ENCODE results near the gene GCSH.

Gene GCSH

DNA sequence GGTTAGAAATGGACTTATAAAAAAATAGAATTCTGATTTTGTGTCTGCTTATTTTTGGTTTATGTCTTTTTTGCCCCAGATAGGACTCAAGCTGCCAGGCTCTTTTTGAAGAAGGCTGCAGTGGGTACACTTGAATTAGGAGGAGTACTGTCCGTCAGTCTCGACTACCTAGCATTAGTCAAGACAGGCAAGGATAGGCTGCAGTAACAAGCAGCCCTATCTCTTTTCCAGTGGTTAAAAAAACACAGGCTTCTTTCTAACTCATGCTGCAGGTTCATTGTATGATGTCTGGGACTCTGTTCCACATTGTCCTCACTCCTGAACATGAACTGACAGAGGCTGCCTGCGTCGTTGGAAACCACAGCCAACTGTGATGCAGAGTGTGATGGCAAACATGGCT, 27.1 kb downstream of the GCSH start:
- Histone ChIP-seq H3K27me3 (ENCODE audit: control insufficient read depth, low read length) (peaks cover 7% of the 10 kb centered on the region), H3K27ac (ENCODE audit: low read depth, low read length) (no peak overlapping the region), H3K9me3 (ENCODE audit: control insufficient read depth, insufficient read depth, low read length) (no peaks in the 10 kb centered on the region), H3K4me1 (ENCODE audit: control insufficient read depth, low read length) (no peaks in the 10 kb centered on the region), H4K20me1 (ENCODE audit: control insufficient read depth, insufficient read depth, low read depth, low read length) (no peaks in the 10 kb centered on the region), H3K4me2 (ENCODE audit: low read length) (no peak overlapping the region), H3K9me2 (replicated peaks; ENCODE audit: control insufficient read depth, low read length) (no peaks in the 10 kb centered on the region), H3K79me2 (ENCODE audit: control insufficient read depth, low read length) (no peaks in the 10 kb centered on the region), H3K4me3 (ENCODE audit: low read length) (no peak overlapping the region), H3K36me3 (ENCODE audit: control insufficient read depth, low read length) (no peaks in the 10 kb centered on the region), H3F3A (ENCODE audit: control insufficient read depth, insufficient read depth) (no peaks in the 10 kb centered on the region)
- TF ChIP-seq, protein P1, sequence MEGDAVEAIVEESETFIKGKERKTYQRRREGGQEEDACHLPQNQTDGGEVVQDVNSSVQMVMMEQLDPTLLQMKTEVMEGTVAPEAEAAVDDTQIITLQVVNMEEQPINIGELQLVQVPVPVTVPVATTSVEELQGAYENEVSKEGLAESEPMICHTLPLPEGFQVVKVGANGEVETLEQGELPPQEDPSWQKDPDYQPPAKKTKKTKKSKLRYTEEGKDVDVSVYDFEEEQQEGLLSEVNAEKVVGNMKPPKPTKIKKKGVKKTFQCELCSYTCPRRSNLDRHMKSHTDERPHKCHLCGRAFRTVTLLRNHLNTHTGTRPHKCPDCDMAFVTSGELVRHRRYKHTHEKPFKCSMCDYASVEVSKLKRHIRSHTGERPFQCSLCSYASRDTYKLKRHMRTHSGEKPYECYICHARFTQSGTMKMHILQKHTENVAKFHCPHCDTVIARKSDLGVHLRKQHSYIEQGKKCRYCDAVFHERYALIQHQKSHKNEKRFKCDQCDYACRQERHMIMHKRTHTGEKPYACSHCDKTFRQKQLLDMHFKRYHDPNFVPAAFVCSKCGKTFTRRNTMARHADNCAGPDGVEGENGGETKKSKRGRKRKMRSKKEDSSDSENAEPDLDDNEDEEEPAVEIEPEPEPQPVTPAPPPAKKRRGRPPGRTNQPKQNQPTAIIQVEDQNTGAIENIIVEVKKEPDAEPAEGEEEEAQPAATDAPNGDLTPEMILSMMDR (IDR thresholded peaks at IDR 0.05; ENCODE audit: low read depth, low read length, poor library complexity, severe bottlenecking): no peak

DNA sequence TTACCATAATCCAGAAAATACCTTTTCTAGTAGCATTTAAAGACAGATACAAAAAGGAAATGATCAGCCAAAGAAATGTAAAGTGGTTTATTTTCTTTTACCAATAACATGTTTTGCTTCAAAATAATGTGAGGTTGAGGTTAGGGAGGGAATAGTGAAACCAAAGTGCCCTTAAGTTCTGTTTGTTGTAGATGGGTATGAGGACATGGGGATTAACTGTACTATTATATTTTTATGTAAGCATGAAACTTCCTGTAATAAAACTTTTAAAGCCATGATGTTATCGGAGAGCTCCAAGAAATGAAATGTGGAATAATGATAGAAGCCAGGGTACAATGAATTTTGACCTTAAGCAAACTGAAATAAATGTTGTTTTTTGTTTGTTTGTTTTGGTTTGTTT, 29.0 kb downstream of the GCSH start:
- no peaks in the 10 kb centered on the region for H3K9me3 ChIP-seq (ENCODE audit: control insufficient read depth, insufficient read depth, low read length)
- TF ChIP-seq EZH2phosphoT487 (IDR thresholded peaks at IDR 0.05; ENCODE audit: borderline replicate concordance, low read length): no peak
- TF ChIP-seq, protein P1 (IDR thresholded peaks at IDR 0.05; ENCODE audit: low read depth, low read length, poor library complexity, severe bottlenecking): no peak
- no peaks in the 10 kb centered on the region for H3K9me2 ChIP-seq (replicated peaks; ENCODE audit: control insufficient read depth, low read length)
- H3F3A ChIP-seq (ENCODE audit: control insufficient read depth, insufficient read depth): no peaks in the 10 kb centered on the region
- no peaks in the 10 kb centered on the region for H4K20me1 ChIP-seq (ENCODE audit: control insufficient read depth, insufficient read depth, low read depth, low read length)
- H3K27ac ChIP-seq (ENCODE audit: low read depth, low read length): no peak overlapping the region
- no peak overlapping the region for H3K4me2 ChIP-seq (ENCODE audit: low read length)
- H3K79me2 ChIP-seq (ENCODE audit: control insufficient read depth, low read length): no peaks in the 10 kb centered on the region
- no peaks in the 10 kb centered on the region for H3K4me1 ChIP-seq (ENCODE audit: control insufficient read depth, low read length)
- H3K27me3 ChIP-seq (ENCODE audit: control insufficient read depth, low read length): peaks cover 7% of the 10 kb centered on the region
- no peak overlapping the region for H3K4me3 ChIP-seq (ENCODE audit: low read length)
- H3K36me3 ChIP-seq (ENCODE audit: control insufficient read depth, low read length): no peaks in the 10 kb centered on the region

DNA sequence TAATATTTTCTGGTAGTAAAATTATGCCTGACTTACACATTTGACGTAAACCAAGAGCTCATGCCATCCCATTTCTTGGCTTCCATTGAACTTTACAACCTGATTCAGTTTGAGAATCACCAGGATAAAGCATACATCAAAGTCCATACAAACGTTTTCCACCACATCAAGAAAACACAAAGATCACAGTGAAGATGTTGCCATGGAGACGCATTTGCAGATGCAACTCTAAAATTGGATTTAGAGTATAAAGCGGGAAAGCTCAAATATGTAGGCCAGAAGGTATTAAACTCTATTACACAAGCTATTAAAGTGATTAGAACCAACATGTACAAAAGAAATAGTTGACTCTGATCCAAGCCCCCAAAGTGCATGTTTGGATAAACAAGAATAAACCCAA, 29.5 kb downstream of the GCSH start:
- TF ChIP-seq, protein P1 (IDR thresholded peaks at IDR 0.05; ENCODE audit: low read depth, low read length, poor library complexity, severe bottlenecking): no peak
- no peak for TF ChIP-seq EZH2phosphoT487 (IDR thresholded peaks at IDR 0.05; ENCODE audit: borderline replicate concordance, low read length)
- Histone ChIP-seq H3K27ac (ENCODE audit: low read depth, low read length) (no peak overlapping the region), H3K9me3 (ENCODE audit: control insufficient read depth, insufficient read depth, low read length) (no peaks in the 10 kb centered on the region), H3F3A (ENCODE audit: control insufficient read depth, insufficient read depth) (no peaks in the 10 kb centered on the region), H3K4me2 (ENCODE audit: low read length) (no peak overlapping the region), H3K27me3 (ENCODE audit: control insufficient read depth, low read length) (peaks cover 7% of the 10 kb centered on the region), H3K9me2 (replicated peaks; ENCODE audit: control insufficient read depth, low read length) (no peaks in the 10 kb centered on the region), H3K79me2 (ENCODE audit: control insufficient read depth, low read length) (no peaks in the 10 kb centered on the region), H3K4me3 (ENCODE audit: low read length) (no peak overlapping the region), H3K36me3 (ENCODE audit: control insufficient read depth, low read length) (no peaks in the 10 kb centered on the region), H4K20me1 (ENCODE audit: control insufficient read depth, insufficient read depth, low read depth, low read length) (no peaks in the 10 kb centered on the region), H3K4me1 (ENCODE audit: control insufficient read depth, low read length) (no peaks in the 10 kb centered on the region)

Measured in DOHH2 (cell line).